Trophoblast cell (in vitro differentiated cells and primary cell): ENCODE results near the gene CXCR2.

Experiments used
- DNase-seq, 2 donors: peaks; one replicate each; pipeline ENCODE4 v3.0.0-alpha.2; 2016
- H2AFZ ChIP-seq: 2 replicates; pipeline ENCODE4 v1.6.1; 2013; ENCODE audit warnings: low read length, moderate library complexity, mild to moderate bottlenecking; ENCODE audit not compliant: insufficient read depth, poor library complexity
- H2AK5ac ChIP-seq: 2 replicates; pipeline ENCODE4 v1.6.1; 2013; ENCODE audit warnings: mild to moderate bottlenecking, low read length
- H2BK120ac ChIP-seq: 2 replicates; pipeline ENCODE4 v1.6.1; 2013; ENCODE audit warnings: low read length, mild to moderate bottlenecking, moderate library complexity; ENCODE audit not compliant: insufficient read depth, poor library complexity
- H2BK12ac ChIP-seq: 2 replicates; pipeline ENCODE4 v1.6.1; 2013; ENCODE audit warnings: mild to moderate bottlenecking, low read length, moderate library complexity
- H2BK5ac ChIP-seq: 2 replicates; pipeline ENCODE4 v1.6.1; 2013; ENCODE audit warnings: low read length, low read depth, moderate library complexity, mild to moderate bottlenecking; ENCODE audit not compliant: poor library complexity
- H3K14ac ChIP-seq: 2 replicates; pipeline ENCODE4 v1.6.1; 2013; ENCODE audit warnings: mild to moderate bottlenecking, low read length
- H3K18ac ChIP-seq: 2 replicates; pipeline ENCODE4 v1.6.1; 2013; ENCODE audit warnings: mild to moderate bottlenecking, low read length
- H3K23ac ChIP-seq: 2 replicates; pipeline ENCODE4 v1.6.1; 2013; ENCODE audit warnings: low read length
- H3K27ac ChIP-seq: 2 replicates; pipeline ENCODE4 v1.5.1; 2013; ENCODE audit warnings: low read depth, mild to moderate bottlenecking, inconsistent platforms, low read length, moderate library complexity
- H3K27me3 ChIP-seq: 2 replicates; pipeline ENCODE4 v1.6.1; 2013; ENCODE audit warnings: inconsistent platforms, mild to moderate bottlenecking, low read length, moderate library complexity; ENCODE audit not compliant: insufficient read depth
- H3K36me3 ChIP-seq, 2 experiments: 1 replicate in 1 of 2; 2 replicates in 1 of 2; pipeline ENCODE4 v1.6.1; 2013; ENCODE audit warnings: low read length in 2 of 2, mild to moderate bottlenecking in 2 of 2, moderate library complexity in 1 of 2; ENCODE audit not compliant: insufficient read depth in 2 of 2, control insufficient read depth in 1 of 2
- H3K4ac ChIP-seq: 2 replicates; pipeline ENCODE4 v1.6.1; 2013; ENCODE audit warnings: low read depth, mild to moderate bottlenecking, low read length, moderate library complexity
- H3K4me1 ChIP-seq, 2 experiments: 1 replicate in 1 of 2; 2 replicates in 1 of 2; pipeline ENCODE4 v1.6.1; 2013; ENCODE audit warnings: low read length in 2 of 2, mild to moderate bottlenecking in 2 of 2, moderate library complexity in 1 of 2; ENCODE audit not compliant: insufficient read depth in 2 of 2, control insufficient read depth in 1 of 2
- H3K4me2 ChIP-seq: 2 replicates; pipeline ENCODE4 v1.6.1; 2013; ENCODE audit warnings: inconsistent platforms, mild to moderate bottlenecking, low read length, moderate library complexity
- H3K4me3 ChIP-seq: 2 replicates; pipeline ENCODE4 v1.5.1; 2013; ENCODE audit warnings: mild to moderate bottlenecking, low read depth, low read length, inconsistent platforms
- H3K79me1 ChIP-seq: one replicate; pipeline ENCODE4 v1.6.1; 2013; ENCODE audit warnings: low read length
- H3K79me2 ChIP-seq: 2 replicates; pipeline ENCODE4 v1.6.1; 2013; ENCODE audit warnings: low read length, mild to moderate bottlenecking; ENCODE audit not compliant: control insufficient read depth, insufficient read depth, poor library complexity
- H3K9ac ChIP-seq: 2 replicates; pipeline ENCODE4 v1.6.1; 2013; ENCODE audit warnings: mild to moderate bottlenecking, low read length
- H3K9me3 ChIP-seq: 2 replicates; pipeline ENCODE4 v1.6.1; 2013; ENCODE audit warnings: low read depth, mild to moderate bottlenecking, control low read depth, inconsistent platforms, low read length; ENCODE audit not compliant: insufficient read depth
- H4K12ac ChIP-seq: 2 replicates; pipeline ENCODE4 v1.6.1; 2013; ENCODE audit warnings: low read depth, mild to moderate bottlenecking, low read length, moderate library complexity
- H4K8ac ChIP-seq: 2 replicates; pipeline ENCODE4 v1.6.1; 2013; ENCODE audit warnings: low read depth, mild to moderate bottlenecking, low read length, moderate library complexity
- H4K91ac ChIP-seq: one replicate; pipeline ENCODE4 v1.6.1; 2013; ENCODE audit warnings: low read depth, mild to moderate bottlenecking, low read length, moderate library complexity
- WGBS: extraction: QIAGEN DNeasy Blood & Tissue Kit; methylation state at CpG from one replicate; pipeline ENCODE4 v1.1.7; 2013; ENCODE audit warnings: missing lambda C conversion rate; ENCODE audit not compliant: insufficient read length, insufficient coverage; ENCODE audit errors: extremely low coverage; 5-methylcytosine and 5-hydroxymethylcytosine counted together

Gene CXCR2

DNA sequence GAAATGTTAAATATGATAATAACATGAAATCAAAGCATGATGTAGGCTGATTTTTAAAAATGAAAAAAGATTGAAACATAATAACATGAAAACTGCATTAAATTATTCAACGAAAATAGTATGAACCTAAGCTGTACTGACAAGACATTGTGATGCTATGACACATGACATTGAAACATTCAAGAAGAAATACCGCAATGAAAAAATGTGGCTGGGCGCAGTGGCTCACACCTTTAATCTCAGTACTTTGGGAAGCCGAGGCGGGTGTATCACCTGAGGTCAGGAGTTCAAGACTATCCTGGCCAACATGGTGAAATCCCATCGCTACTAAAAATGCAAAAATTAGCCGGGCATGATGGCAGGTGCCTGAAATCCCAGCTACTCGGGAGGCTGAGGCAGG, 26.3 kb downstream of the CXCR2 start:
- Histone ChIP-seq H3K36me3 (no peaks in the 10 kb centered on the region), H3K9me3 (no peaks in the 10 kb centered on the region), H2BK5ac (no peak overlapping the region), H4K91ac (no peak overlapping the region), H2AFZ (no peak overlapping the region), H2BK120ac (no peak overlapping the region), H3K79me2 (no peaks in the 10 kb centered on the region), H2AK5ac (no peak overlapping the region), H3K14ac (no peak overlapping the region), H3K4me1 (peaks cover 4 to 10% of the 10 kb centered on the region in 2 experiments), H4K8ac (no peak overlapping the region), H3K4ac (no peak overlapping the region), H3K79me1 (peaks cover 1% of the 10 kb centered on the region), H3K18ac (no peak overlapping the region), H3K4me2 (no peak overlapping the region), H4K12ac (no peak overlapping the region), H3K23ac (no peak overlapping the region), H2BK12ac (no peak overlapping the region), H3K27ac (no peak overlapping the region), H3K4me3 (no peak overlapping the region), H3K9ac (no peak overlapping the region), H3K27me3 (no peaks in the 10 kb centered on the region)
- WGBS = no CpG with 5 or more reads among the region's 8 CpGs
- peak; percentile 86 to 92 for DNase-seq

GRCh38 chr2:218152777-218153176, 26.9 kb downstream of the CXCR2 start:
- Histone ChIP-seq H2BK5ac (no peak overlapping the region), H2BK120ac (no peak overlapping the region), H3K79me1 (peaks cover 1% of the 10 kb centered on the region), H3K4me1 (peaks cover 4 to 10% of the 10 kb centered on the region in 2 experiments), H3K23ac (no peak overlapping the region), H3K14ac (no peak overlapping the region), H3K18ac (no peak overlapping the region), H2BK12ac (no peak overlapping the region), H4K91ac (no peak overlapping the region), H3K9ac (no peak overlapping the region), H3K4me3 (no peak overlapping the region), H3K27me3 (no peaks in the 10 kb centered on the region), H4K12ac (no peak overlapping the region), H3K4ac (no peak overlapping the region), H3K4me2 (no peak overlapping the region), H3K27ac (no peak overlapping the region), H3K79me2 (no peaks in the 10 kb centered on the region), H4K8ac (no peak overlapping the region), H3K36me3 (no peaks in the 10 kb centered on the region), H3K9me3 (no peaks in the 10 kb centered on the region), H2AFZ (no peak overlapping the region), H2AK5ac (no peak overlapping the region)
- peak in 1 of 2 donors; percentile 28 for DNase-seq
- WGBS = no CpG with 5 or more reads among the region's 1 CpG

DNA sequence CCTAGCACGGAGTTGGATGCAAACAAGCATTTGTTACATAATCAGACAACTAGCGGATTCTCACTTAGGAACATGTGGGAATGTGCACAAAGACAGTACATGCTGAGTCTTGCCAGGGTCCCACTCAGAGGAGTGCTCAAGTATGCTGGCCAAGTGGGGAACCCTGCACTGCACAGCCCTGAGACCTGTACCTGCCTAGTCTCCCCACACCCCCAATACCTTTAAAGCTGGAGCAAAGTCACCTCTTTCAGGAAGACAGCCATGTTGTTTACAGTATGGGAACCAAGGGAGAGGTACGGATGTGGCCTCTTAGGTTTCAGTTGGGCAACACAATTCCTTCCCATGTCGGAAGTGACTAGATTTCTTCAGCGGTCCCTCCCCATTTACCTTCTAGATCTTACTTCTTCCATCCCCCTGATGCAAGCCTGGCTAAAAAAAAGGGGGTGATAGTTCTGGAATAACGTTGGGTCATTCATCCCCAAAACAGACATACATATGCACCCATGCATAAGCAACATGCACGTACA, 30.2 kb downstream of the CXCR2 start:
- Histone ChIP-seq H2BK12ac (no peak overlapping the region), H3K27me3 (no peaks in the 10 kb centered on the region)

DNA sequence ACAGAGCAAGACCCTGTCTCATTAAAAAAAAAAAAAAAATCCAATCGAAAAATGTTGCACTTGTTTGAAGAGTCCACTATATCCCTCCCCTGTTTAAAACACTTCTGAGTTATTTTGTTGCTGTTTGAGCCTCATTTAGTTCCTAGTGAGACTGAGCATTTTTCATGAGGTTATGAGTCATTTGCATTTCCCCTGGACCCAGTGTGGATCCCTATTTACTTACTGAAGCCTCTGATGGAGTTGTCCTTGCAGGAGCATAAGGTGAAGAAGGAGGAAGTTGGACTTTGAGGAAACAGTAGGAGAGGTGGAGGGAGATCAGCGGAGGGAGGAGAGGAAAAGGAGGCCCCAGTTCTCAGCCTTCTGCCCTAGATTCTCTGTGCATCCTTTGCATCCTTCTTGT, 35.8 kb downstream of the CXCR2 start:
- H3K79me2 ChIP-seq = no peaks in the 10 kb centered on the region
- no peaks in the 10 kb centered on the region for H3K27me3 ChIP-seq
- no peak overlapping the region for H4K91ac ChIP-seq
- no peak overlapping the region for H3K27ac ChIP-seq
- DNase-seq = no peak
- H3K14ac ChIP-seq = no peak overlapping the region
- H2BK5ac ChIP-seq = no peak overlapping the region
- H3K18ac ChIP-seq = no peak overlapping the region
- H3K9ac ChIP-seq = no peak overlapping the region
- H3K4me2 ChIP-seq = no peak overlapping the region
- no CpG with 5 or more reads among the region's 2 CpGs for WGBS
- H3K4me1 ChIP-seq = no peaks in the 10 kb centered on the region
- H3K9me3 ChIP-seq = peaks cover 3% of the 10 kb centered on the region
- no peak overlapping the region for H3K23ac ChIP-seq
- no peaks in the 10 kb centered on the region for H3K79me1 ChIP-seq
- H3K4me3 ChIP-seq = no peak overlapping the region
- H2BK120ac ChIP-seq = no peak overlapping the region
- H2AFZ ChIP-seq = no peak overlapping the region
- H4K12ac ChIP-seq = no peak overlapping the region
- no peak overlapping the region for H2AK5ac ChIP-seq
- no peak overlapping the region for H3K4ac ChIP-seq
- H2BK12ac ChIP-seq = no peak overlapping the region
- H4K8ac ChIP-seq = no peak overlapping the region
- no peaks in the 10 kb centered on the region for H3K36me3 ChIP-seq

More for the DNA sequence above, 30.2 kb downstream of the CXCR2 start:
- no peak overlapping the region for H3K14ac ChIP-seq
- H4K8ac ChIP-seq = no peak overlapping the region
- H2BK5ac ChIP-seq = no peak overlapping the region
- H3K4me1 ChIP-seq = peaks cover 0 to 3% of the 10 kb centered on the region in 2 experiments
- no peak overlapping the region for H3K18ac ChIP-seq
- H3K9ac ChIP-seq = no peak overlapping the region
- no peaks in the 10 kb centered on the region for H3K79me2 ChIP-seq
- H3K23ac ChIP-seq = no peak overlapping the region
- no peak overlapping the region for H2AK5ac ChIP-seq
- no peak overlapping the region for H3K4ac ChIP-seq
- DNase-seq = no peak
- H3K79me1 ChIP-seq = peaks cover 1% of the 10 kb centered on the region
- H2BK120ac ChIP-seq = no peak overlapping the region
- WGBS = no CpG with 5 or more reads among the region's 7 CpGs
- no peak overlapping the region for H3K4me2 ChIP-seq
- H3K4me3 ChIP-seq = no peak overlapping the region
- no peaks in the 10 kb centered on the region for H3K9me3 ChIP-seq
- no peak overlapping the region for H2AFZ ChIP-seq
- H3K36me3 ChIP-seq = no peaks in the 10 kb centered on the region
- no peak overlapping the region for H3K27ac ChIP-seq
- H4K12ac ChIP-seq = no peak overlapping the region
- H4K91ac ChIP-seq = no peak overlapping the region
